ENCODE results near the gene OR14I1. TPM values are rescaled to one million over a fixed set of nuclear protein-coding genes. Genes with fewer than 3 reads are reported as not detected.
"Not testable (repeated sequence)": the region's sequence is repeated elsewhere in the genome, so short reads cannot be mapped to it uniquely, and the experiment has no call there.

OR14I1 gene
- total RNA-seq, 1 donor from 2014 or later: not detected

DNA sequence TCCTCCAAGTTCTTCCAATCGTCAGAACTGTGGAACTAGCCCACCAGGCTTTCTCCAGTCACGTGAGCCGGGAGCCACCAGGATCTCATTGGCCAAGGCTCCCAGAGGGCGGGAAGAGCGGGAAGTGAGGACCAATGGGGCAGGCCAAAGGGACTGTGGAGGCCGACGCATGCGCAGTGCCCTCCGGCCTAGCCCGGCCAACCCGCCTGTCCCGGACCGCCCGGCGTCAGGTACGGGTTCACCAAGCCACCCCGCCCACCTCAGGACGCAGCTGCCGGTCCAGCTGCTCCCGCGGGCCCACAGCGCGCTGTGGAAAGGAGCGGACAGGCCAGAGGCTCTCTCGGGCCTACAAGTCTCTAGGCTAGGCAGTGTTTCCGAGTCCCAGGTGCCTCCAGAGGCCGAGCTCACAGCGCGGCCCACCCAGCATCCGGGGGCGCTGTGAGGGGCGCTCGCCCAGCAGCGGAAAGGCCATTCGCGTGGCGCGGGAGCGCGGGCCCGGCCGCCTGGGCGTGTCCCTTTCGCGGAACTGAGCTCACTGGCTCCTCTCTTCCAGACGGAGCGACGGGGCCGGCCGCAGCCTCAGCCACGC, 10.9 kb downstream of the OR14I1 start:
- intact Hi-C loops (cut with micrococcal nuclease): no loop called here
- DNase-seq (no peak), ATAC-seq (no peak)

DNA sequence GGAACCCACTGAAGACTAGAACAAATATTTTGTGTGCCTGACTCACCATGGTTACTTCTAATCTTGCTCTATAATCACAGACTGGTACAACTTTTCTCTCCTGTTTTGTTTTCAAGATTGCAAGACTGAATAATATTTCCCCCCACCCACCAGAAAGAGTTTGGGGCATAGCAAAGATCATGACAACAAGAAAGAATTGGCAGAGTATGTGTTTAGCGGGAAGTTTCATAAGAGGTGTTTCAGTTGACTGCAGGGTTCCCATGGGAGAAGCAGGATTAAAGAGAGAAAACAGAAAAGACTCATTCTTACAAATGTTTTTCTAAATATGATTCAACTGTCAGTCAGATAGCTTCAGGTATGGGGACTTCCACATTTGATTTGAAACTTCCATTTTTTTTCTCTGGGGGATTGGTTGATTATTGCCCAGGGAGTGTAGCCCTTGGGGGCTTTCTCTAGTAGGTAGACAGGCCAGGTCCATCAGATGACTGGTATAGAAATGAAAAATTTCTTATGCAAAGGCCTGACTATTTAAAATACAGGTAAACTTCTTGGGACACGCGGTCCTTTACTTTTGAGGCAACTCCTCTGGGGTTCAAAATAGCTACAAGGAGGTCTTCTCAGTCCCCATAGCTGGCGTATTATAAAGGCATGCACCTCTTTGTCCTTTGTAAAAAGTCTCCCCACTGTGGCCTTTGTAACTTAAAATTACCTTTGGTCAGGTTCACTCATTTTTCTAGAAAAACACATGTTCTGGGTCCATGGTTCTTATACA, 13.9 kb downstream of the OR14I1 start:
- intact Hi-C loops (cut with micrococcal nuclease): no loop called here
- DNase-seq: no peak
- ATAC-seq: no peak

DNA sequence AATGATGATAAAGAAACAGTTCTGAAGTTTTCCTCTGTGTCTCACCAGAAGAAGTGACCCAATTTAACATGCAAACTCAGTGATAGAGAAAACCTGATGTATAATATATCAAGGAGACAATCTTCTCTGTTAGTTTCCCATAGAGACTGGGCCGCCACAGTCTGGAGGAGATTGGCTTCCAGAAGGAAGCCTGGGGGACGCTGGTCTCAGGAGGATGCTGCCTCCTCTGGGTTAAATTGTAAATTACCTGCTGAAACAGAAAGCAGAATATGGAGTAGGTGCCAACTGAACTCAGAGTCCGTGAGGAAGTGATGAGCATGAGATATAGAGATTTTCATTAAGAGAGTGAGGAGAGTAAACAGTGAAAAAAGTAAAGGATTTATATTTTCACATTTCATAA, 15.8 kb downstream of the OR14I1 start:
- intact Hi-C loops (cut with micrococcal nuclease): no loop called here
- DNase-seq (no peak), ATAC-seq (no peak)

DNA sequence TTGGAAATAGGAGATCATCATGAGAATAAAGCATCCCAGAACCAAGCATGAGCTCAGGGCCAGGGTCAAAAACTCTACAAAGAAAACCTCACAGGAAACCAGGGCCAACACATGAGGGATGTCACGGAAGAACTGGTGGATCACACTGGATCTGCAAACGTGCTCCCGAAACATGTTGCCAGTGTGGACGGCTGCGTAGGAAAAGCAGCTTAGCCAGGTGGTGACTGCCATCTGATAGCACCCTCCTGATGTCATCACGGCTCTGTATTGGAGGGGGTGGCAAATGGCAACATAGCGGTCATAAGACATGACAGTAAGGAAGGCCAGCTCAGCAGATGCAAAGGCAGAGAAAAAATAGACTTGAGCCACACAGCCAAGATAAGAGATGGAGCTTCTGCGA, 20.9 kb downstream of the OR14I1 start:
- intact Hi-C loops (cut with micrococcal nuclease): no loop called here
- DNase-seq (no peak), ATAC-seq (no peak)

DNA sequence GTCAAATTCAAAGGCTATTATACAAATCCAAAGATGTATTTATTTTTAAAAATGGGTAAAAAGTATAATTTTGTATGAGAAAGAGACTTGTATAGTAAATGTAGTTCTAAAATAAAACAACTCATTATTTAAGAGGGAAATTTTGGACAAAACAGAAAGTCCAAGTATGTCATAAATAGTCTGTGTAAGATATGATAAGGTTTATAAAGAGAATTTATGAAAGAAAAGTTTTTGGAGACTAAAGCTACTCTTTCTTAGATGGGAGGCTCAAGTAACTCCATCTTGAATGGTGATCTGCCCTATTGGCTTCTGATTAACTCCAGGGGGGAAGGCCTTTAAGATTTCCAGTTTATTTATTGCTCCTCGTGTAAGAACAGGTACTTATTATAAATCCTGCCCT, 32.6 kb downstream of the OR14I1 start:
- no peak for DNase-seq

DNA sequence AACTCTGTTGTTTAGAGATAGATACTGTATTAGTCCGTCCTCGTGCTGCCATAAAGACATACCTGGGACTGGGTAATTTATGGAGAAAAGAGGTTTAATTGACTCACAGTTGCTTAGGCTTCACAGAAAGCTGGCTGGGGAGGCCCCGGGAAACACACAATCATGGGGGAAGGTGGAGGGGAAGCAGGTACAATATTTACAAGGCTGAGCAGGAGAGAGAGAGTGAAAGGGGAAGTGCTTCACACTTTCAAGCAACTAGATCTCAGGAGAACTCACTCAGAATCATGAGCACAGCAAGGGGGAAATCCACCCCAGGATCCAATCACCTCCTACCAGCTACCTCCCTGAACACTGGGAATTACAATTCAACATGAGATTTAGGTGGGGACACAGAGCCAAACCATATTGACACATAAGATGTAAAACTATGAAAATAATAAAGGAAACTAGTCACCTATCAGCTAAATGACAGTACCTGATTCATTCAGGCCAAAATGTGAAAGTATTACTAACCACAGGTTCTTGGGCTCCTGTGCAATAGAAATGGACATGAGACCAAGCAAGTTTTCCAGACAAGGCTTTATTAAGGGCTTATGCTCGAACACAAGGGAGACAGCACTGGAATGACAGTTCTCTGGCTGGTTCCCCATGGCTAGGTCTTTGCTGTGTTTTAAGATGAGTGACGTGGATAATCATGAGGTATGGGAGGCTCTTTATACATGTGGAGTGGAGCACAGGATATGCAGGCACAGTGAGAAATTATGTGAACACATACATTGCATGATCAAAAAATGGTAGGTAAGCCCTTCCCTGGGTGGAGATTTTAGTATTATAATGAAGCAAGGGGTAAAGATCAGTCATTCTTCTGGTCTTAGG, 38.9 kb downstream of the OR14I1 start:
- DNase-seq; intact Hi-C loops (cut with micrococcal nuclease); ATAC-seq: not testable (repeated sequence)

More for the DNA sequence above, 32.6 kb downstream of the OR14I1 start:
- intact Hi-C loops (cut with micrococcal nuclease): no loop called here
- ATAC-seq: no peak

DNA sequence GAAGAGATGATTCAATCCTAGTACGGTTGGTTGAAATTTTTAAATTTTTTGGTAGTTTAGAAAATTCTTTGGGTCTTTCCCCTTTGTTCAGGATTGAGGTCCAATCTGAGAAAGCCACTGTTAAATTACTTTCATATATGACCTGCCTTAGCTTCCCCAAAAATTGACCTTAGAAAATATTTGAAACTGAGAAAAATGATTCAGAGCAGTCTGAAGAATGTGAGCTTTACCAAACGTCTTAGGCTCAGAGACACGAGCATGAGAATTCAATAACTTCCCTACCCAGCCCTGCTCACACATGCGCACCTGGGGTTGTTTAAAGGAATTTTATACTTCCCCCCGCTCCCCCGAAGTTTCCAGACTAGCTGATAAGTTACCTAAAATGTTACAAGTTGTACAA, 45.8 kb downstream of the OR14I1 start:
- ATAC-seq; intact Hi-C loops (cut with micrococcal nuclease); DNase-seq: not testable (repeated sequence)

DNA sequence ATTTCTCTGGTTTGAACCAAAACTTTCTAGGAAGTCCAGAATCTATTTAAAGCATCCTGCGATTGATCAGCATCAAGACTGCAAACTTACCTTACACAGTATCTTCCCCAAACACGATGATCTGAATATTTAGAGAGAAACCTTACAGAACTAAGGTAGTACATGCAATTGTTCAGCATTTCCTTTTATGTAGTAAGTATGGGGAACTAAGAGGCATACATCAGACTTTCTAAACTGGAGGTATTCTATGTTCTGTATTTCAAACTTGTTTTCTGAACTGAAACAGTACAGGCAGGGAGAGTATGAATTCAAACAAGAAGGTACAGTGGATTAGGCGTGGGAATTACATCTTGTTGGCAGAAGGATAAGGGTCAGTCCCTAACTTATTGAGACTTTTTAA, 47.2 kb downstream of the OR14I1 start, which contains the start of gene OR2T27:
TSS of gene OR2T27 (minus strand) at position 175 of the 400 bp plus-strand sequence. CDS start 4,644 bp downstream, outside the sequence.
- DNase-seq; ATAC-seq; intact Hi-C loops (cut with micrococcal nuclease): not testable (repeated sequence)

Other genes starting within 250 kb of the OR14I1 start
- gene OR2T3, start 229.4 kb downstream of the OR14I1 start, total RNA-seq: not detected
- gene OR2T5, start 214.2 kb downstream of the OR14I1 start, total RNA-seq: not detected
- gene OR2G6, start 194.7 kb downstream of the OR14I1 start, total RNA-seq: not detected
- not detected for gene OR2T29, start 140.0 kb downstream of the OR14I1 start, total RNA-seq
- gene OR2T34, start 128.0 kb downstream of the OR14I1 start, total RNA-seq: not detected
- gene OR2T10, start 105.1 kb downstream of the OR14I1 start, total RNA-seq: not detected
- not detected for gene OR2T11, start 67.7 kb downstream of the OR14I1 start, total RNA-seq
- not detected for gene OR2T35, start 57.5 kb downstream of the OR14I1 start, total RNA-seq
- not detected for gene OR2T27, start 47.2 kb downstream of the OR14I1 start, total RNA-seq
- not detected for gene LYPD8, start 53.0 kb upstream of the OR14I1 start, total RNA-seq
- gene SH3BP5L, start 123.1 kb upstream of the OR14I1 start, total RNA-seq: 20.1 TPM
- 45.5 TPM for gene ZNF672, start 135.5 kb upstream of the OR14I1 start, total RNA-seq
- 27.1 TPM for gene ZNF692, start 156.3 kb upstream of the OR14I1 start, total RNA-seq
- 3.3 TPM for gene PGBD2, start 203.5 kb upstream of the OR14I1 start, total RNA-seq